AG09319 (cell line): Measurements from ENCODE around the gene MCTP2.

ENCODE experiments used
- DNase-seq: peaks from one replicate; pipeline ENCODE4 v3.0.0-alpha.2; 2010; ENCODE audit warnings: low read depth; ENCODE audit errors: extremely low read depth
- TF ChIP-seq, protein P1 (sequence below): IDR thresholded peaks from 2 replicates; pipeline ENCODE4 v1.5.1; 2011; ENCODE audit warnings: low read depth, mild to moderate bottlenecking, inconsistent platforms, low read length, moderate library complexity

MCTP2 gene

DNA sequence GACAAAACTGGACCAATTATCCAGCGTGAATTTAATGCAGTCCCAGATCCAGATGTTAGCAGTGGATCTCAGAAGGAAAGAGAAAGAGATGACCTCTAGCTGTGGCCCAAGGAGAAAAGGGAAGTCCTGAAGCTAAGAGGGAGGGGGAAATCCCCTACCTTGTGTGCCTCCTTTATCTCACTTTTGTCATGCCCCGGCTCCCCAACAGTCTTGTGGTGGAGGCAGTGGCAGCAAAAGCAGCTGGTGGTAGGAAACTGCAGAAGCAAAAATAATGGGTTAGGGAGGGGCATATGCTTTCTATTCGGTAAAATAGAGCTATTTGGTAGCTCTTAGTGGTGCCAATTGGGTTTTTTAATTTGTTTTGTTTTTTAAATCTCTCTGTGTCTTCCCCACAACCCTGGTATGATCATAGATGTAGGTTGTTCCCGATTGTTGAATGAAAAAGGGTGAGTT lies 56.5 kb downstream of the MCTP2 start:
- TF ChIP-seq, protein P1, sequence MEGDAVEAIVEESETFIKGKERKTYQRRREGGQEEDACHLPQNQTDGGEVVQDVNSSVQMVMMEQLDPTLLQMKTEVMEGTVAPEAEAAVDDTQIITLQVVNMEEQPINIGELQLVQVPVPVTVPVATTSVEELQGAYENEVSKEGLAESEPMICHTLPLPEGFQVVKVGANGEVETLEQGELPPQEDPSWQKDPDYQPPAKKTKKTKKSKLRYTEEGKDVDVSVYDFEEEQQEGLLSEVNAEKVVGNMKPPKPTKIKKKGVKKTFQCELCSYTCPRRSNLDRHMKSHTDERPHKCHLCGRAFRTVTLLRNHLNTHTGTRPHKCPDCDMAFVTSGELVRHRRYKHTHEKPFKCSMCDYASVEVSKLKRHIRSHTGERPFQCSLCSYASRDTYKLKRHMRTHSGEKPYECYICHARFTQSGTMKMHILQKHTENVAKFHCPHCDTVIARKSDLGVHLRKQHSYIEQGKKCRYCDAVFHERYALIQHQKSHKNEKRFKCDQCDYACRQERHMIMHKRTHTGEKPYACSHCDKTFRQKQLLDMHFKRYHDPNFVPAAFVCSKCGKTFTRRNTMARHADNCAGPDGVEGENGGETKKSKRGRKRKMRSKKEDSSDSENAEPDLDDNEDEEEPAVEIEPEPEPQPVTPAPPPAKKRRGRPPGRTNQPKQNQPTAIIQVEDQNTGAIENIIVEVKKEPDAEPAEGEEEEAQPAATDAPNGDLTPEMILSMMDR, result no peak
- DNase-seq, result no peak

DNA sequence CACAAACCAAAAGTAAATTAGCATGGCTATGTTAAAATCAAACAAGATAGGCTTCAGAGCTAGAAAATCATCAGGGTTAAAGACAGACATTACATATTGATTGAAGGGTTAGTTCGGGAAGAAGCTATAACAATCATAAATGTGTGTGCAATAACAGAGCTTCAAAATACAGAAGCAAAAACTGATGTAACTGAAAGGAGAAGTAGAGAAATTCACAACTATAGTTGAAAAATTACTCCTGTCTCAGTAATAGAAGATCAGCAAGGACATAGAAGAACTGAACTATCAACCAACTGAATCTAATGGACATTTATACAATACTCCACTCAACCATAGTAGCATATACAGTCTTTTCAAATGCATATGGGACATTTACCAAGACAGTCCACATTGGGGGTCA lies 59.4 kb downstream of the MCTP2 start:
- TF ChIP-seq, protein P1, result no peak
- no peak for DNase-seq

DNA sequence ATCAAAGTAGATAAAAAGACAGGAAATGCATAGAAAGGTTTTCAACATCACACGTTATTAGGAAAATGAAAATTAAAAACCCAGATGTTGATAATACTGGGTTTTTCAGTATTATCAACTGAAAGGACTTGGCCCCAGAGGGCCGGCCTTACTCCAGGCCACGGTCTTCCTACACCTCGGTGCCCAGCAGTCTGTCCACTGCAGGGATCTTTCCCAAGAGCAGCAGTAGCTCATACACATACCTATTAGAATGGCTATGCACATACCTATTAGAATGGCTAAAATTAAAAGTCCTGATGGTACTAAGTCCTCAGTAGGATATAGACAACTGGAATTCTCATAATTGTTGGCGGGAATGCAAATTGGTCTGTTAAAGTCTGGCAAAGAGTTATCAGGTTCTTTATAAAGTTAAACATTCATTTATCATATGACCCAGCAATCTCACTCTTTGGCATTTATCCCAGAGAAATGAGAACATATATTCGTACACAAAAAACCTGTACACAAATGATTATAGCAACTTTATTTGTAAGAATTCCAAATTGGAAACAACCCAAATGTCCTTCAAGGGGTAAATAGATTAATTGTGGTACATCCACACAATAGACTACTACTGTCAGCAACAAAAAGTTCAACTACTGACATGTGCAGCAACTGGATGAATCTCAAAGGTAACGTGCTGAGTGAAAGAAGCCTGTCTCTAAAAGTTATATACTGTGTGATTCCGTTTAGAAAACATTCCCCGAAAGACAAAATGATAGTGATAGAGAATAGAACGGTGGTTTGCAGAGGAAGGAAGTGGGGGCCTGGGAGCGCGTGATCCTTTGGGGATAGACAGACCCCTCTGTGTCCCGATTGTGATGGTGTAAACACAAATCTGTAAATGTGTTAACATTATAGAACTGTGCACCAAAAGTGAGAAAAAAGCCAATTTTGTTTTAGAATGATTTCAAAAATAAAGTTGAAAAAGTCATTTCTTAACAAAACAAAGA lies 62.3 kb downstream of the MCTP2 start:
- TF ChIP-seq, protein P1, result no peak
- DNase-seq, result no peak

DNA sequence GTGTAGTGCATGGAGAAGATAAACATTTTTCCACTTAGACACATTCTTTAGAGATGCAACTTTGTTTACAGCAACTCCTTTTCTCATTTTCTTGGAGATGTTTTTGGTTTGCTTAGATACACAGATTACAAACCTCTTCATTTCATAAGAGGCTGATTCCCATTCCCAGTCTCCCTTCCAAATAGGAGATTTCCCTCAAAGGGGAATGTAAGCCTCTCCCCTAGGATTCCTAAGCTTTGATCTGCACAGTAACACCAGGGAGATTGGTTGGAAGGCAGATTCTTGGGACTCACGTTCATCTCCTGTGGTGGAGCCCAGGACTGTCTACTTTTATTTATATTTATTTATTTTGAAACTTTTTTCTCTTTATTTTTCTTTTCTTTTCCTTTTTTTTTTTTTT lies 63.2 kb downstream of the MCTP2 start:
- TF ChIP-seq, protein P1, result no peak

DNA sequence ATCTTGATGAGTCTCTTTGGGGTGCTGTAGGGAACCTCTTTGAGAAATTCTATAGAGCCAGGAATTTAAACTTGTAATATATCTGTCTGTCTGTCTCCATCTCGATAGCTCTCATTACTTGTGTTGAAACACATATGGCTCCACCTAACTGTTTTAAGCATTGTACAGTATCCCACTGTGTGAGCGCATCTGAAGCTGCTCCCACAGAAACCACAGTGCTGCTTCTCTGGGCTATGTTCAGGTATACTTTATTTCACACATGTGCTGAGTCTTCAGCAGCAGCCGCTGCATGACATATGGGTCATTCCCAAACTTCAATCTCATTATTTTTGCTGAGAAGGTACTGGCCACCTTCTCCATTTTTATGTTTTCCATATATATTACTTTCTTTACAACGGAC lies 63.9 kb downstream of the MCTP2 start:
- TF ChIP-seq, protein P1, result no peak
- DNase-seq, result no peak

More for the DNA sequence above, 63.2 kb downstream of the MCTP2 start:
- DNase-seq, result no peak

DNA sequence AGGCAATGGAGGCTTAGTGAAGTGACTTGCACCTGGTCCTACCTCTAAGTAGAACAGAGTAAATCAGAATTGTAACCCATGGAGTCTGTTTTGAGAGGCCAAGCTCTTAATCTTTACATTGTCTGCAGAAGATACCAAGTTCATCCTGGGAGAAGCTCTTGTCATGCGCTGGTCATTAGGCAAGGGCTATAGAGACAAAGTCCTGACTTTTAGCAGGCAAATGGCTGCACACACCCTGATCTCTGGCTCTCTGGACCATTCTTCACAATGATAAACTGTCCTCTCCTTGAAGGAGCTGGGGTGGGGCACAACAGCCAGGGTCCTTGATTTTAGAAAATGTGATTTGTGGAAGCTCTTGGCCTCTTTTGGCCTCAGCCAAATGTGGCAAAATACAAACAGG lies 65.4 kb downstream of the MCTP2 start:
- TF ChIP-seq, protein P1, result no peak
- DNase-seq, result no peak

DNA sequence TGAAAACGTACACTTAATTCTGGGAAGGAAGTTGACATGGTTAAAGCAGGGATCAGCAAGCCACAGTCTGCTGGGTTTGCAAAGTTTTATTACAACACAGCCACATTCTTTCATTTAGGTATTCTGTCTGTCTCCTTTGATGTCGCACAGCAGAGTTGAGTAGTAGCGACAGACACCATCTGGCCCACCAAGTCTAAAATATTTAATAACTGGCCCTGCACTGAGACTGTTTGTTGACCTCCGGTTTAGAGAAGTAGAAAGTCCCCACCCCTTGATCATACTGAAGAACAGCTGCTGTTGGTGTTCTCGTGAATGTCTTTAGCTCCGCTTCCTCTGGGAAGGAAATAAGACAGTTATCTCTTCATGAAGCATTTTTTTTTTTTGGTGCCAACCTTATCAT lies 66.2 kb downstream of the MCTP2 start:
- TF ChIP-seq, protein P1, result no peak
- DNase-seq, result no peak
